Activated CD8-positive, alpha-beta T cell treated with anti-CD3 and anti-CD28 coated beads for 36 hours (primary cell): ENCODE data around the gene RIN3. TPM values are rescaled to one million over a fixed set of nuclear protein-coding genes. Genes with fewer than 3 reads are reported as not detected.
A peak's percentile ranks its signal among the peaks of the same experiment; 100 is the strongest.

ENCODE experiments used
- ATAC-seq: fragments of 200-7000 bp; cut with Tn5 transposase; one replicate; pipeline ENCODE4 v1.10.0; 2021; ENCODE audit warnings: mild to moderate bottlenecking, moderate library complexity
- CTCF ChIA-PET: fragments of 350-600 bp; sonication (Branson Sonifier 250); formaldehyde crosslinking; loops from one replicate; lab custom pipeline; 2021; ENCODE audit warnings: antibody characterized with exemption; lab: Charles Lee
- POLR2A ChIA-PET: fragments of 350-600 bp; sonication (Branson Sonifier 250); formaldehyde crosslinking; loops from one replicate; lab custom pipeline; 2021; ENCODE audit warnings: antibody characterized with exemption; lab: Charles Lee
- DNase-seq: peaks from one replicate; pipeline ENCODE4 v3.0.0-alpha.2; 2020
- H3K27ac Mint-ChIP-seq: one replicate; pipeline ENCODE4 v1.8.0; 2021; ENCODE audit warnings: mild to moderate bottlenecking, mixed read lengths
- H3K27me3 Mint-ChIP-seq: one replicate; pipeline ENCODE4 v1.8.0; 2021; ENCODE audit warnings: mixed read lengths
- H3K36me3 Mint-ChIP-seq: one replicate; pipeline ENCODE4 v1.8.0; 2021; ENCODE audit warnings: low read depth, mixed read lengths
- H3K4me1 Mint-ChIP-seq: one replicate; pipeline ENCODE4 v1.8.0; 2021; ENCODE audit warnings: low read depth, mixed read lengths
- H3K4me3 Mint-ChIP-seq: one replicate; pipeline ENCODE4 v1.8.0; 2021; ENCODE audit warnings: mild to moderate bottlenecking, moderate library complexity, mixed read lengths
- H3K9me3 Mint-ChIP-seq: one replicate; pipeline ENCODE4 v1.8.0; 2021; ENCODE audit warnings: mixed read lengths
- intact Hi-C: fragments of 100-400 bp; cut with micrococcal nuclease; formaldehyde crosslinking; loops from one replicate; pipeline ENCODE4 v1.10.0; 2022
- total RNA-seq, 2 experiments: library from RNA; stranded (reverse); gene quantifications; one replicate each; pipeline ENCODE4 v1.2.3, GENCODE V29; 2021
- TF ChIP-seq, protein P1 (sequence below): fragments of 200-600 bp; IDR thresholded peaks from one replicate; pipeline ENCODE4 v1.8.0; 2022; ENCODE audit warnings: antibody characterized with exemption, mild to moderate bottlenecking

Gene RIN3
- total RNA-seq, 2 experiments from 2014 or later, result 61.3 to 62.4 TPM

DNA sequence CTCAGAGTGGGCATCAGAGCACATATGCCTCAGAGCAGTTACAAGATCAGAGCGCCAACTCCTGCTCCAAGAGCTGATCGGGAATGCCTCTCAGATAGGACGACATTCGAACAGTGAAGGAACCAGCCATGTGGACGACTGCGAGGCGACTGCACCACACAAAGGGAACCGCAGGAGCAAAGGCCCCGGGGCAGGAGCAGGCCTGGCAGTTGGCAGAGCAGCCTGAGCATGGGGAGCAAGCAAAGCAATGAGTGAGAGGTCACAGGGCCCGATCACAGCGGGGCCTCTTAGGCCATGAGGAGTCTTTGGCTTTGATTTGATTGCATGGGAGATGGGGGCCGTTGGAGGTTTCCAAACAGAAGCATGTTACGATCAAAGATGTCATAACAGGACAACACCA, 144.6 kb downstream of the RIN3 start:
- DNase-seq, result no peak
- Mint-ChIP-seq H3K36me3 (peaks cover 94% of the 10 kb centered on the region), H3K4me1 (peaks cover 83% of the 10 kb centered on the region), H3K4me3 (no peak overlapping the region), H3K27me3 (no peaks in the 10 kb centered on the region), H3K27ac (peak overlapping the region; percentile 79), H3K9me3 (no peaks in the 10 kb centered on the region)
- TF ChIP-seq, protein P1, sequence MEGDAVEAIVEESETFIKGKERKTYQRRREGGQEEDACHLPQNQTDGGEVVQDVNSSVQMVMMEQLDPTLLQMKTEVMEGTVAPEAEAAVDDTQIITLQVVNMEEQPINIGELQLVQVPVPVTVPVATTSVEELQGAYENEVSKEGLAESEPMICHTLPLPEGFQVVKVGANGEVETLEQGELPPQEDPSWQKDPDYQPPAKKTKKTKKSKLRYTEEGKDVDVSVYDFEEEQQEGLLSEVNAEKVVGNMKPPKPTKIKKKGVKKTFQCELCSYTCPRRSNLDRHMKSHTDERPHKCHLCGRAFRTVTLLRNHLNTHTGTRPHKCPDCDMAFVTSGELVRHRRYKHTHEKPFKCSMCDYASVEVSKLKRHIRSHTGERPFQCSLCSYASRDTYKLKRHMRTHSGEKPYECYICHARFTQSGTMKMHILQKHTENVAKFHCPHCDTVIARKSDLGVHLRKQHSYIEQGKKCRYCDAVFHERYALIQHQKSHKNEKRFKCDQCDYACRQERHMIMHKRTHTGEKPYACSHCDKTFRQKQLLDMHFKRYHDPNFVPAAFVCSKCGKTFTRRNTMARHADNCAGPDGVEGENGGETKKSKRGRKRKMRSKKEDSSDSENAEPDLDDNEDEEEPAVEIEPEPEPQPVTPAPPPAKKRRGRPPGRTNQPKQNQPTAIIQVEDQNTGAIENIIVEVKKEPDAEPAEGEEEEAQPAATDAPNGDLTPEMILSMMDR, result no peak
- intact Hi-C loops, result no loop called here
- no peak for ATAC-seq
- ChIA-PET POLR2A (no interaction called here), CTCF (no interaction called here)

- DNase-seq (no peak), ATAC-seq (no peak)
- ChIA-PET POLR2A (interaction anchor here (0.9 to 2.1 kb wide), 2 partner anchors 64 to 103 kb away, joined by 4 to 5 read pairs; no protein-coding TSS in a partner anchor), CTCF (interaction anchor here (1.5 kb wide), 1 partner anchor 28 kb away, joined by 4 read pairs; no protein-coding TSS in a partner anchor)
- H3K27ac Mint-ChIP-seq, result peak overlapping the region; percentile 79
- TF ChIP-seq, protein P1, result no peak
- H3K4me1 Mint-ChIP-seq, result peaks cover 81% of the 10 kb centered on the region
- no peaks in the 10 kb centered on the region for H3K9me3 Mint-ChIP-seq
- no peak overlapping the region for H3K4me3 Mint-ChIP-seq
- intact Hi-C loops, result no loop called here
- peaks cover 94% of the 10 kb centered on the region for H3K36me3 Mint-ChIP-seq
- no peaks in the 10 kb centered on the region for H3K27me3 Mint-ChIP-seq
These were observed 145.1 kb downstream of the RIN3 start for GRCh38 chr14:92658684-92659083.

DNA sequence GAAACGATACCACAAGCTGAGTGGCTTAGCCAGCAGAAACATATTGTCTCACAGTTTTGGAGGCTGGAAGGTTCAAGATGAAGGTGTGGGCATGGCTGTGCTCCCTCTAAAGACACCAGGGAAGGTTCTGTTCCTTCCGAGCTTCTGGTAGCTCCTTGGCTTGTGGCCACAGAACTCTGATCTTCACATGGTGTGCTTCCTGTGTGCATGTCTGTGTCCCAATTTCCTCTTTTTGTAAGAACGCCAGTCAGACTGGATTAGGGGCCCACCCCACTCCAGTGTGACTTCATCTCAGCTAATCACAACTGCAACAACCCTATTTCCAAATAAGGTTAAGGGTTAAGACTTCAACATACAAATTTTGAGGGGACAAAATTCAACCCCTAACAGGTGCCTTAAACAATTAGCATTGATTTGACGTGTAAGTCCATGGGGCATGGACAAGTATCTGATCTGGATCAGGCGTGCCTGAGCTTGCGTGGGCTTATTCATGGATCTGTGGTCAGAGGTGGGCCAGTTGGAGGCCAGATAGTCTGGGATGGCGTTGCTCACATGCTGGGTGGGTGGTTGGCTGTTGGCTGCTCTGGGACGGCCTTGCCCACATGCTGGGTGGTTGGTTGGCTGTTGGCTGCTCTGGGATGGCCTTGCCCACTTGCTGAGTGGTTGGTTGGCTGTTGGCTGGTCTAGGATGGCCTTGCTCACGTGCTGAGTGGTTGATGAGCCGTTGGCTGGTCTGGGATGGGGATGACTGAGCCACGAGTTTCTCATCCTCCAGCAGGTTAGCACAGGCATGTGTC, 146.4 kb downstream of the RIN3 start:
- intact Hi-C loops, result no loop called here
- CTCF ChIA-PET, result interaction anchor here (0.6 to 1.5 kb wide), 3 partner anchors 16 to 72 kb away, joined by 3 to 4 read pairs (median 3); no protein-coding TSS in a partner anchor
- H3K27me3 Mint-ChIP-seq, result no peaks in the 10 kb centered on the region
- no peak overlapping the region for H3K4me3 Mint-ChIP-seq
- peaks cover 94% of the 10 kb centered on the region for H3K36me3 Mint-ChIP-seq
- peak overlapping the region; percentile 59 for H3K27ac Mint-ChIP-seq
- TF ChIP-seq, protein P1, result no peak
- DNase-seq (no peak), ATAC-seq (no peak)
- POLR2A ChIA-PET, result interaction anchor here (0.7 to 2.1 kb wide), 3 partner anchors 17 to 73 kb away, joined by 3 to 5 read pairs (median 4); no protein-coding TSS in a partner anchor
- peaks cover 2% of the 10 kb centered on the region for H3K9me3 Mint-ChIP-seq
- H3K4me1 Mint-ChIP-seq, result peaks cover 85% of the 10 kb centered on the region

GRCh38 chr14:92660571-92660970, 147.0 kb downstream of the RIN3 start:
- ChIA-PET CTCF (no interaction called here), POLR2A (interaction anchor here (2.1 kb wide), 1 partner anchor 65 kb away, joined by 5 read pairs; no protein-coding TSS in a partner anchor)
- no peak overlapping the region for H3K4me3 Mint-ChIP-seq
- H3K27me3 Mint-ChIP-seq, result no peaks in the 10 kb centered on the region
- H3K36me3 Mint-ChIP-seq, result peaks cover 93% of the 10 kb centered on the region
- peaks cover 83% of the 10 kb centered on the region for H3K4me1 Mint-ChIP-seq
- peak overlapping the region; percentile 59 for H3K27ac Mint-ChIP-seq
- DNase-seq, result no peak
- TF ChIP-seq, protein P1, result no peak
- H3K9me3 Mint-ChIP-seq, result peaks cover 2% of the 10 kb centered on the region
- ATAC-seq, result no peak
- intact Hi-C loops, result no loop called here

DNA sequence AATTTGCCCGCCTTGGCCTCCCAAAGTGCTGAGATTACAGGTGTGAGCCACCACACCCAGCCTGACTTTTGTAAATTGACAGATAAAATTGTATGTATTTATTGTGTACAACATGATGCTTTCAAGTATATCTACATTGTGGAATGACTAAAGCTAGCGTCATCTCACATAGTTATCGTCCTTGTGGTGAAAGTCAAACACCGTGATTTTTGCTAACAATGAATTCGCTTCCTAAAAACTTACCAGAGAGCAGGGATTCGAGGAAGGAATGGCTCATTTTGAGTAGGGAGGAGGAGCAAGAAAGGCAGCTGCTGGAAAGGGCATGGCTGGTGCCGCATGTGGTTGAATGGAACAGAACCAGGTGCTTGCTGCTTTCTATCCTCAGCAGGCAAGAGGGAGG, 149.5 kb downstream of the RIN3 start:
- no peaks in the 10 kb centered on the region for H3K27me3 Mint-ChIP-seq
- H3K4me1 Mint-ChIP-seq, result peaks cover 82% of the 10 kb centered on the region
- CTCF ChIA-PET, result no interaction called here
- no peak for DNase-seq
- intact Hi-C loops, result no loop called here
- ATAC-seq, result no peak
- peaks cover 2% of the 10 kb centered on the region for H3K9me3 Mint-ChIP-seq
- H3K36me3 Mint-ChIP-seq, result peaks cover 91% of the 10 kb centered on the region
- peak overlapping the region; percentile 59 for H3K27ac Mint-ChIP-seq
- POLR2A ChIA-PET, result no interaction called here
- H3K4me3 Mint-ChIP-seq, result no peak overlapping the region
- TF ChIP-seq, protein P1, result no peak
